H1 (cell line): ENCODE measurements around the gene AGTR1. TPM values are rescaled to one million over a fixed set of nuclear protein-coding genes. Genes with fewer than 3 reads are reported as not detected.
A peak's percentile ranks its signal among the peaks of the same experiment; 100 is the strongest.

Experiments used
- CTCF ChIA-PET: fragments of 300-600 bp; sonication (Branson Sonifier 250); formaldehyde crosslinking; loops from one replicate; lab custom pipeline; 2021; ENCODE audit not compliant: partially characterized antibody; lab: Charles Lee
- POLR2A ChIA-PET: fragments of 300-600 bp; sonication (Branson Sonifier 250); formaldehyde crosslinking; loops from one replicate; lab custom pipeline; 2021; ENCODE audit warnings: inconsistent platforms; ENCODE audit not compliant: partially characterized antibody; lab: Charles Lee
- DNase-seq, 2 experiments: peaks; one replicate each; pipeline versions ENCODE4 v3.0.0 to v3.0.0-alpha.2; 2010 to 2022; ENCODE audit warnings: low spot score in 2 of 2, low read depth in 1 of 2, mixed read lengths in 1 of 2
- FAIRE-seq: peaks from 2 replicates; lab custom pipeline; 2011; peaks lifted over from hg19 to GRCh38; lab: Jason Lieb, UNC
- H2AFZ ChIP-seq: 2 replicates; pipeline ENCODE4 v1.8.1; 2012; ENCODE audit warnings: low read length, inconsistent platforms
- H2AK5ac ChIP-seq: 2 replicates; pipeline ENCODE4 v1.6.1; 2013; ENCODE audit warnings: low read depth, low read length
- H2BK120ac ChIP-seq: replicated peaks from 2 replicates; pipeline ENCODE3; 2013; ENCODE audit warnings: low read depth, low read length, inconsistent platforms
- H2BK12ac ChIP-seq: 2 replicates; pipeline ENCODE4 v1.6.1; 2013; ENCODE audit warnings: low read depth, low read length
- H2BK15ac ChIP-seq: 2 replicates; pipeline ENCODE4 v1.6.1; 2013; ENCODE audit warnings: low read length
- H2BK20ac ChIP-seq: 2 replicates; pipeline ENCODE4 v1.6.1; 2013; ENCODE audit warnings: low read length
- H2BK5ac ChIP-seq: 2 replicates; pipeline ENCODE4 v1.6.1; 2013; ENCODE audit warnings: low read depth, low read length
- H3K14ac ChIP-seq: 2 replicates; pipeline ENCODE4 v1.6.1; 2013; ENCODE audit warnings: inconsistent platforms; ENCODE audit not compliant: insufficient read length
- H3K18ac ChIP-seq: 2 replicates; pipeline ENCODE4 v1.6.1; 2013; ENCODE audit warnings: low read length; ENCODE audit errors: extremely low read depth
- H3K23ac ChIP-seq: 2 replicates; pipeline ENCODE4 v1.6.1; 2013; ENCODE audit warnings: inconsistent platforms; ENCODE audit not compliant: insufficient read length
- H3K23me2 ChIP-seq: 2 replicates; pipeline ENCODE4 v1.6.1; 2013; ENCODE audit warnings: low read depth, low read length
- H3K27ac ChIP-seq: 2 replicates; pipeline ENCODE4 v1.6.1; 2011; ENCODE audit warnings: low read depth, low read length, inconsistent platforms
- H3K27me3 ChIP-seq, 4 experiments: replicated peaks in 1 of 4; 1 replicate in 1 of 4; 2 replicates in 3 of 4; pipeline versions ENCODE4 v1.6.1 to v1.8.1; 2011 to 2013; ENCODE audit warnings: low read length in 3 of 4, mild to moderate bottlenecking in 3 of 4, inconsistent platforms in 2 of 4, mixed read lengths in 2 of 4, moderate library complexity in 1 of 4; ENCODE audit not compliant: control insufficient read depth in 3 of 4, insufficient read depth in 3 of 4; ENCODE audit errors: extremely low read depth in 1 of 4
- H3K36me3 ChIP-seq, 4 experiments: 2 replicates each; pipeline versions ENCODE4 v1.6.1 to v1.8.1; 2011 to 2013; ENCODE audit warnings: mild to moderate bottlenecking in 4 of 4, low read length in 3 of 4, moderate library complexity in 2 of 4, control low read depth in 1 of 4, inconsistent platforms in 1 of 4; ENCODE audit not compliant: insufficient read depth in 4 of 4, control insufficient read depth in 2 of 4
- H3K4ac ChIP-seq: replicated peaks from 2 replicates; pipeline ENCODE3; 2013; ENCODE audit warnings: low read length, low read depth, mixed read lengths, inconsistent platforms; ENCODE audit not compliant: insufficient read length
- H3K4me1 ChIP-seq, 4 experiments: replicated peaks in 1 of 4; 1 replicate in 1 of 4; 2 replicates in 3 of 4; pipeline versions ENCODE4 v1.6.1 to v1.8.1; 2011 to 2013; ENCODE audit warnings: low read length in 3 of 4, inconsistent platforms in 2 of 4, mixed read lengths in 1 of 4; ENCODE audit not compliant: insufficient read depth in 4 of 4, control insufficient read depth in 3 of 4
- H3K4me2 ChIP-seq, 2 experiments: 2 replicates each; pipeline versions ENCODE4 v1.6.1 to v1.8.1; 2011 to 2013; ENCODE audit warnings: low read depth in 2 of 2, low read length in 2 of 2, control low read depth in 1 of 2, inconsistent platforms in 1 of 2, mild to moderate bottlenecking in 1 of 2; ENCODE audit not compliant: insufficient read depth in 1 of 2
- H3K4me3 ChIP-seq, 4 experiments: fragments of 200-600, 300-600 bp in 1 of 4; sonication (generic), shearing (Covaris generic), sonication (Bioruptor Twin) in 1 of 4; 2 replicates each; pipeline versions ENCODE4 v1.5.1 to v1.8.1; 2011 to 2016; ENCODE audit warnings: low read length in 4 of 4, low read depth in 3 of 4, control low read depth in 2 of 4, inconsistent platforms in 2 of 4, mild to moderate bottlenecking in 2 of 4, mixed read lengths in 1 of 4, moderate library complexity in 1 of 4; ENCODE audit not compliant: insufficient read depth in 2 of 4; ENCODE audit errors: extremely low read depth in 1 of 4
- H3K56ac ChIP-seq: replicated peaks from 2 replicates; pipeline ENCODE3; 2013; ENCODE audit warnings: low read depth, mild to moderate bottlenecking, mixed read lengths, low read length, inconsistent platforms; ENCODE audit not compliant: insufficient read length
- H3K79me1 ChIP-seq: 2 replicates; pipeline ENCODE4 v1.6.1; 2013; ENCODE audit warnings: low read depth, low read length, control low read depth
- H3K79me2 ChIP-seq, 2 experiments: 2 replicates each; pipeline versions ENCODE4 v1.6.1 to v1.8.1; 2012 to 2013; ENCODE audit warnings: low read length in 2 of 2, mild to moderate bottlenecking in 2 of 2, inconsistent platforms in 1 of 2; ENCODE audit not compliant: insufficient read depth in 2 of 2, control insufficient read depth in 1 of 2
- H3K9ac ChIP-seq, 4 experiments: replicated peaks in 1 of 4; 1 replicate in 1 of 4; 2 replicates in 3 of 4; pipeline versions ENCODE4 v1.6.1 to v1.8.1; 2011 to 2013; ENCODE audit warnings: low read depth in 3 of 4, low read length in 3 of 4, control low read depth in 2 of 4, mild to moderate bottlenecking in 2 of 4, moderate library complexity in 2 of 4, inconsistent platforms in 1 of 4; ENCODE audit errors: extremely low read depth in 1 of 4
- H3K9me3 ChIP-seq, 2 experiments: 2 replicates each; pipeline versions ENCODE4 v1.6.1 to v1.8.1; 2012 to 2013; ENCODE audit warnings: mild to moderate bottlenecking in 2 of 2, moderate library complexity in 2 of 2, control low read depth in 1 of 2, inconsistent platforms in 1 of 2, low read depth in 1 of 2, low read length in 1 of 2, mixed read lengths in 1 of 2; ENCODE audit not compliant: insufficient read depth in 2 of 2
- H4K20me1 ChIP-seq, 2 experiments: replicated peaks in 1 of 2; 2 replicates each; pipeline versions ENCODE3 to v1.8.1; 2011 to 2013; ENCODE audit warnings: inconsistent platforms in 2 of 2, low read length in 2 of 2, mild to moderate bottlenecking in 1 of 2; ENCODE audit not compliant: insufficient read depth in 2 of 2, control insufficient read depth in 1 of 2
- H4K5ac ChIP-seq: 2 replicates; pipeline ENCODE4 v1.6.1; 2013; ENCODE audit warnings: low read length, low read depth, mixed read lengths, inconsistent platforms; ENCODE audit not compliant: insufficient read length
- H4K8ac ChIP-seq: 2 replicates; pipeline ENCODE4 v1.8.0; 2013; ENCODE audit warnings: mild to moderate bottlenecking, moderate library complexity, low read length, inconsistent platforms; ENCODE audit not compliant: insufficient read depth; ENCODE audit errors: extremely low read depth
- H4K91ac ChIP-seq: replicated peaks from 2 replicates; pipeline ENCODE3; 2013; ENCODE audit warnings: low read length, mixed read lengths, inconsistent platforms; ENCODE audit not compliant: insufficient read length
- ATF2 ChIP-seq: IDR thresholded peaks from 2 replicates; pipeline ENCODE4 v1.6.1; 2012; ENCODE audit warnings: low read length, inconsistent platforms
- CREB1 ChIP-seq: IDR thresholded peaks from 2 replicates; pipeline ENCODE4 v1.6.1; 2012; ENCODE audit warnings: inconsistent platforms
- GTF2F1 ChIP-seq: IDR thresholded peaks from 2 replicates; pipeline ENCODE4 v1.6.1; 2012; ENCODE audit warnings: low read depth, low read length, improper control_type of control experiment, borderline replicate concordance
- MAX ChIP-seq: IDR thresholded peaks from 2 replicates; pipeline ENCODE4 v1.6.1; 2012; ENCODE audit warnings: inconsistent platforms
- POLR2AphosphoS5 ChIP-seq: IDR thresholded peaks from 2 replicates; pipeline ENCODE4 v1.6.1; 2011; ENCODE audit warnings: low read depth, low read length
- RBBP5 ChIP-seq: IDR thresholded peaks from 2 replicates; pipeline ENCODE4 v1.7.1; 2012; ENCODE audit warnings: low read depth, mild to moderate bottlenecking, inconsistent platforms, low read length, moderate library complexity, borderline replicate concordance
- SP1 ChIP-seq: IDR thresholded peaks from 2 replicates; pipeline ENCODE4 v1.6.1; 2011; ENCODE audit warnings: low read depth, low read length
- TAF1 ChIP-seq: IDR thresholded peaks from 2 replicates; pipeline ENCODE4 v1.6.1; 2011; ENCODE audit warnings: mild to moderate bottlenecking, low read depth, low read length
- TCF12 ChIP-seq: IDR thresholded peaks from 2 replicates; pipeline ENCODE4 v1.6.1; 2011; ENCODE audit warnings: low read depth, mild to moderate bottlenecking, low read length
- USF2 ChIP-seq: IDR thresholded peaks from 2 replicates; pipeline ENCODE4 v1.6.1; 2011; ENCODE audit warnings: low read length, improper control_type of control experiment
- ZNF274 ChIP-seq: IDR thresholded peaks from 2 replicates; pipeline ENCODE4 v1.7.0; 2012; ENCODE audit warnings: low read length, borderline replicate concordance; ENCODE audit errors: extremely low read depth
- WGBS, 2 experiments: shearing (Covaris generic) in 1 of 2; methylation state at CpG; one replicate each; pipeline versions ENCODE4 v1.1.6 to v1.1.7; 2013 to 2015; ENCODE audit warnings: low lambda C conversion rate in 2 of 2, mixed read lengths in 2 of 2, inconsistent platforms in 1 of 2, low coverage in 1 of 2, missing lambda C conversion rate in 1 of 2; ENCODE audit not compliant: insufficient replicate concordance in 2 of 2, insufficient coverage in 1 of 2, insufficient read length in 1 of 2; ENCODE audit errors: extremely low coverage in 1 of 2, missing lambda C conversion rate in 1 of 2; 5-methylcytosine and 5-hydroxymethylcytosine counted together
- polyA plus RNA-seq, 7 experiments: library from polyadenylated mRNA; depleted of rRNA in 3 of 7; stranded (reverse) in 5 of 7; unstranded in 2 of 7; fragments of >200 nt in 5 of 7; fragments of 200-250 nt in 2 of 7; gene quantifications; 1 replicate in 5 of 7; 2 replicates in 1 of 7; 4 replicates in 1 of 7; pipeline versions ENCODE4 v1.2.1 to v1.2.3, GENCODE V29; 2011 to 2013; ENCODE audit warnings: missing spikeins in 2 of 7, mixed read lengths in 2 of 7
- total RNA-seq: library from RNA; stranded (reverse); fragmentation: NEBNext Ultra II Directional; extraction: Animal tissue kit (Norgen Biotek cat#: 25700); gene quantifications from 2 replicates; pipeline ENCODE4 v1.2.1, GENCODE V29; 2021

Gene AGTR1
- total and polyA plus RNA-seq, 2 of the 8 experiments (the other 6 are each of a cell fraction or from before 2014, with no cell fraction given) = 0.03 TPM; not detected in 1

GRCh38 chr3:148698190-148698810 lies 597 bp downstream of the AGTR1 start:
- no peak overlapping the region for H3K9ac ChIP-seq
- H2BK12ac ChIP-seq = no peak overlapping the region
- peak overlapping the region; percentile 36 to 66 (median 46) for H3K4me3 ChIP-seq
- H3K27me3 ChIP-seq = peaks cover 9 to 28% (median 19%) of the 10 kb centered on the region in 4 experiments
- no peak overlapping the region for H2BK15ac ChIP-seq
- H3K23me2 ChIP-seq = peaks cover 4% of the 10 kb centered on the region; the same call in 1 of the 2 replicates
- H2AK5ac ChIP-seq = no peak overlapping the region
- H4K20me1 ChIP-seq = no peaks in the 10 kb centered on the region
- FAIRE-seq (no peak), DNase-seq (no peak)
- peak overlapping the region; percentile 70 to 82 for H3K4me2 ChIP-seq
- POLR2A ChIA-PET = no interaction called here
- WGBS, 2 experiments = 58% methylated on average over 17 of the region's 17 CpGs; no CpG with 5 or more reads in 1 of the 2 experiments
- H3K14ac ChIP-seq = no peak overlapping the region
- H4K91ac ChIP-seq = no peak overlapping the region
- no peak overlapping the region for H3K27ac ChIP-seq
- H2BK5ac ChIP-seq = no peak overlapping the region
- H3K18ac ChIP-seq = no peak overlapping the region
- no peak overlapping the region for H3K23ac ChIP-seq
- no peaks in the 10 kb centered on the region for H3K9me3 ChIP-seq
- no peaks in the 10 kb centered on the region for H3K79me1 ChIP-seq
- H3K4me1 ChIP-seq = peaks cover 0 to 3% (median 0%) of the 10 kb centered on the region in 4 experiments; a peak in 1 of 7 replicates
- H3K4ac ChIP-seq = no peak overlapping the region
- no peaks in the 10 kb centered on the region for H3K36me3 ChIP-seq
- no peaks in the 10 kb centered on the region for H3K79me2 ChIP-seq
- H3K56ac ChIP-seq = no peak overlapping the region
- H4K8ac ChIP-seq = no peak overlapping the region
- no peak overlapping the region for H2AFZ ChIP-seq
- CTCF ChIA-PET = no interaction called here
- no peak overlapping the region for H2BK20ac ChIP-seq
- no peak overlapping the region for H2BK120ac ChIP-seq
- no peak overlapping the region for H4K5ac ChIP-seq
- TF ChIP-seq CREB1 (no peak), POLR2AphosphoS5 (no peak), MAX (peak; percentile 66), RBBP5 (no peak), GTF2F1 (no peak), TAF1 (no peak), TCF12 (no peak), SP1 (no peak), ZNF274 (no peak), USF2 (no peak), ATF2 (no peak)
